GM23338 (cell line): ENCODE results near the gene KRTAP19-2. TPM values are rescaled to one million over a fixed set of nuclear protein-coding genes. Genes with fewer than 3 reads are reported as not detected.

Experiments used
- ATAC-seq: fragments of 200-7000 bp; cut with Tn5 transposase; 3 replicates; pipeline ENCODE4 v1.9.1; 2020
- DNase-seq: peaks from one replicate; pipeline ENCODE4 v3.0.0-alpha.2; 2015; ENCODE audit warnings: low spot score
- H2AFZ ChIP-seq: fragments of 200-600 bp; sonication (generic); 2 replicates; pipeline ENCODE4 v1.8.0; 2016; ENCODE audit warnings: antibody characterized with exemption, mild to moderate bottlenecking, moderate library complexity
- H3F3A ChIP-seq: fragments of 200-600 bp; sonication (generic); replicated peaks from 2 replicates; pipeline ENCODE4 v1.8.0; 2017; ENCODE audit warnings: antibody characterized with exemption, mixed run types, low read depth
- H3K27ac ChIP-seq: fragments of 200-600 bp; sonication (generic); 2 replicates; pipeline ENCODE4 v1.6.1; 2016; ENCODE audit warnings: low read depth
- H3K27me3 ChIP-seq: fragments of 200-600 bp; sonication (generic); 2 replicates; pipeline ENCODE4 v1.8.0; 2016; ENCODE audit warnings: mild to moderate bottlenecking, mixed run types, moderate library complexity; ENCODE audit not compliant: insufficient read depth
- H3K36me3 ChIP-seq: fragments of 200-600 bp; sonication (generic); 2 replicates; pipeline ENCODE4 v1.8.0; 2016; ENCODE audit warnings: mild to moderate bottlenecking; ENCODE audit not compliant: insufficient read depth
- H3K4me1 ChIP-seq: fragments of 200-600 bp; sonication (generic); 2 replicates; pipeline ENCODE4 v1.8.0; 2016; ENCODE audit warnings: mild to moderate bottlenecking, moderate library complexity; ENCODE audit not compliant: insufficient read depth
- H3K4me2 ChIP-seq: fragments of 200-600 bp; sonication (generic); 2 replicates; pipeline ENCODE4 v1.7.1; 2017; ENCODE audit warnings: mixed run types
- H3K4me3 ChIP-seq: fragments of 200-600 bp; sonication (generic); 2 replicates; pipeline ENCODE4 v1.6.1; 2016; ENCODE audit warnings: mixed run types
- H3K79me2 ChIP-seq: fragments of 200-600 bp; sonication (generic); replicated peaks from 2 replicates; pipeline ENCODE4 v1.8.0; 2017; ENCODE audit warnings: mild to moderate bottlenecking; ENCODE audit not compliant: insufficient read depth
- H3K9me2 ChIP-seq: fragments of 200-600 bp; sonication (generic); 2 replicates; pipeline ENCODE4 v1.8.0; 2017; ENCODE audit not compliant: insufficient read depth
- H4K20me1 ChIP-seq: fragments of 200-600 bp; sonication (generic); replicated peaks from 2 replicates; pipeline ENCODE4 v1.8.0; 2017; ENCODE audit warnings: mild to moderate bottlenecking; ENCODE audit not compliant: insufficient read depth
- H3K27ac Mint-ChIP-seq: 2 replicates; pipeline ENCODE4 v1.8.0; 2020; ENCODE audit warnings: inconsistent platforms, mild to moderate bottlenecking, moderate library complexity, mixed read lengths
- H3K27me3 Mint-ChIP-seq: 3 replicates; pipeline ENCODE4 v1.8.0; 2022; ENCODE audit warnings: low read depth, mild to moderate bottlenecking, moderate library complexity, mixed read lengths, inconsistent platforms; ENCODE audit not compliant: insufficient read depth, poor library complexity
- H3K36me3 Mint-ChIP-seq: 3 replicates; pipeline ENCODE4 v1.8.0; 2021; ENCODE audit warnings: low read depth, mild to moderate bottlenecking, inconsistent platforms, moderate library complexity, mixed read lengths
- H3K4me1 Mint-ChIP-seq: 3 replicates; pipeline ENCODE4 v1.8.0; 2020; ENCODE audit warnings: mild to moderate bottlenecking, inconsistent platforms, mixed read lengths
- H3K4me3 Mint-ChIP-seq: 3 replicates; pipeline ENCODE4 v1.8.0; 2021; ENCODE audit warnings: moderate library complexity, mild to moderate bottlenecking, inconsistent platforms, mixed read lengths
- H3K9me3 Mint-ChIP-seq: 3 replicates; pipeline ENCODE4 v1.8.0; 2020; ENCODE audit warnings: moderate library complexity, mild to moderate bottlenecking, inconsistent platforms, mixed read lengths
- CREB1 ChIP-seq: fragments of 250-450 bp; sonication (Bioruptor Pico); IDR thresholded peaks from 2 replicates; pipeline ENCODE4 v1.5.0; 2020; ENCODE audit warnings: low read depth, mild to moderate bottlenecking, moderate library complexity
- EZH2 ChIP-seq: fragments of 200-600 bp; sonication (generic); IDR thresholded peaks from one replicate; pipeline ENCODE4 v1.8.0; 2017; ENCODE audit warnings: antibody characterized with exemption, mild to moderate bottlenecking, low read depth; ENCODE audit not compliant: unreplicated experiment
- EZH2phosphoT487 ChIP-seq: fragments of 200-600 bp; sonication (generic); IDR thresholded peaks from one replicate; pipeline ENCODE4 v1.8.1; 2018; ENCODE audit warnings: antibody characterized with exemption; ENCODE audit not compliant: unreplicated experiment
- JUNB ChIP-seq: IDR thresholded peaks from one replicate; pipeline ENCODE4 v1.6.1; 2016; ENCODE audit warnings: antibody characterized with exemption; ENCODE audit not compliant: unreplicated experiment
- NANOG ChIP-seq: IDR thresholded peaks from 2 replicates; pipeline ENCODE4 v1.6.1; 2016; ENCODE audit warnings: antibody characterized with exemption, borderline replicate concordance
- POLR2AphosphoS5 ChIP-seq: IDR thresholded peaks from 2 replicates; pipeline ENCODE4 v1.6.1; 2016; ENCODE audit warnings: antibody characterized with exemption, low read depth
- REST ChIP-seq: IDR thresholded peaks from one replicate; pipeline ENCODE4 v1.6.1; 2018; ENCODE audit warnings: antibody characterized with exemption; ENCODE audit not compliant: unreplicated experiment
- STAT1 ChIP-seq: IDR thresholded peaks from one replicate; pipeline ENCODE4 v1.6.1; 2016; ENCODE audit warnings: antibody characterized with exemption; ENCODE audit not compliant: unreplicated experiment
- ZNF114 ChIP-seq: fragments of 250-450 bp; sonication (Bioruptor Pico); IDR thresholded peaks from 2 replicates; pipeline ENCODE4 v1.5.0; 2020; ENCODE audit warnings: mild to moderate bottlenecking, moderate library complexity
- polyA plus RNA-seq: library from polyadenylated mRNA; unstranded; fragments of >200 nt; fragmentation: Nextera tagmentation; extraction: Ambion mirVana; gene quantifications from 2 replicates; pipeline ENCODE4 v1.2.1, GENCODE V29; 2016
- total RNA-seq: library from RNA; depleted of rRNA; stranded (reverse); fragments of >200 nt; shearing (Covaris generic); gene quantifications from 2 replicates; pipeline ENCODE4 v1.2.3, GENCODE V29; 2014
- TF ChIP-seq, protein P1 (sequence below): fragments of 250-450 bp; sonication (Bioruptor Pico); IDR thresholded peaks from 2 replicates; pipeline ENCODE4 v1.5.0; 2020; ENCODE audit warnings: mild to moderate bottlenecking, moderate library complexity
- TF ChIP-seq, protein P2 (sequence below), 2 experiments: fragments of 200-600 bp in 1 of 2; sonication (generic) in 1 of 2; conservative IDR thresholded peaks; 2 replicates each; pipeline versions ENCODE4 v1.5.1 to v1.6.1; 2016 to 2017; ENCODE audit warnings: antibody characterized with exemption in 2 of 2, low read depth in 2 of 2, mild to moderate bottlenecking in 2 of 2, moderate library complexity in 1 of 2
- TF ChIP-seq, protein P3 (sequence below): IDR thresholded peaks from 2 replicates; pipeline ENCODE4 v1.6.1; 2016; ENCODE audit warnings: antibody characterized with exemption

Gene KRTAP19-2
- total and polyA plus RNA-seq, 2 experiments from 2014 or later = not detected

DNA sequence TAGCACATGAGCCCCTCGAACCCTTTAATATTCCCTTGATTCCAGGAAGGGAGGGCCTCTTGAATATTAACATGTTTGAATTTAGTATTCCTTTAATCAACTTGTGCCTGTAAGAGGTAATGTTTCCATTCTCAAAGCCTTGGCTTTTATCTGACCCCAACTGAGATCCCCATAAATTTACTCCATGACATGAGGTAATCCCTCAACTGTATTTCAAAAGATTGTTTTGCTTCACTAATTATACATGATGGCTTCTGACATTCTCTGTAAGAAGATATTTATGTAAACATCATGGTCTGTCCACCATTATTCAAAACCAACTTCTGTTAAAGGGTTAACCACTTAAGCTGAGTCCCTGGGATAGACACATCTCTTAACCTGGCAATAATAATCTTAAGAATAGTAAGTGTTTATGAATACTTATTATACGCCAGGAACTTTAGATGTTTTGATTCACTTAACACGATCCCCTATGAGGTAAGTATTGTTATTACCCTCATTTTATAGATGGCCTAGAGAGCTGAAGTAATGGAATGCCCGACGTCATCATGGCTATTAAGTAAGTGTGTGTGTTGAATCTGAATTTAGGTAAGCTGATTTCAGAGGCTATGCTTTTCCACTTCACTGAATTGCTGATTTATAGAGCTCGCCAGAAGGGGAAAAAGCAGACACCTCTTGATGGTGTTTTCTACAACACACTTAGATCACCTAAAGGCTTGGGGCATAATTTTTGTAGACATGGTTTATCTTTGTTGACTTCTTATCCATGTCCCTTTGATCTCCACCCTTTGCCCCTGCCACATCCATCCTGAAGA, 18.1 kb downstream of the KRTAP19-2 start:
- Mint-ChIP-seq H3K27me3 (peaks cover 1% of the 10 kb centered on the region), H3K4me1 (no peaks in the 10 kb centered on the region), H3K4me3 (no peak overlapping the region), H3K9me3 (no peaks in the 10 kb centered on the region; the same call in 2 of the 3 replicates), H3K27ac (no peak overlapping the region), H3K36me3 (no peaks in the 10 kb centered on the region)
- Histone ChIP-seq H4K20me1 (no peaks in the 10 kb centered on the region), H3K27ac (no peak overlapping the region), H3K36me3 (no peaks in the 10 kb centered on the region), H2AFZ (no peak overlapping the region), H3K4me2 (no peak overlapping the region), H3F3A (no peaks in the 10 kb centered on the region), H3K4me1 (no peaks in the 10 kb centered on the region), H3K79me2 (no peaks in the 10 kb centered on the region), H3K27me3 (no peaks in the 10 kb centered on the region), H3K4me3 (no peak overlapping the region), H3K9me2 (no peaks in the 10 kb centered on the region)
- no peak for DNase-seq
- TF ChIP-seq, protein P1, sequence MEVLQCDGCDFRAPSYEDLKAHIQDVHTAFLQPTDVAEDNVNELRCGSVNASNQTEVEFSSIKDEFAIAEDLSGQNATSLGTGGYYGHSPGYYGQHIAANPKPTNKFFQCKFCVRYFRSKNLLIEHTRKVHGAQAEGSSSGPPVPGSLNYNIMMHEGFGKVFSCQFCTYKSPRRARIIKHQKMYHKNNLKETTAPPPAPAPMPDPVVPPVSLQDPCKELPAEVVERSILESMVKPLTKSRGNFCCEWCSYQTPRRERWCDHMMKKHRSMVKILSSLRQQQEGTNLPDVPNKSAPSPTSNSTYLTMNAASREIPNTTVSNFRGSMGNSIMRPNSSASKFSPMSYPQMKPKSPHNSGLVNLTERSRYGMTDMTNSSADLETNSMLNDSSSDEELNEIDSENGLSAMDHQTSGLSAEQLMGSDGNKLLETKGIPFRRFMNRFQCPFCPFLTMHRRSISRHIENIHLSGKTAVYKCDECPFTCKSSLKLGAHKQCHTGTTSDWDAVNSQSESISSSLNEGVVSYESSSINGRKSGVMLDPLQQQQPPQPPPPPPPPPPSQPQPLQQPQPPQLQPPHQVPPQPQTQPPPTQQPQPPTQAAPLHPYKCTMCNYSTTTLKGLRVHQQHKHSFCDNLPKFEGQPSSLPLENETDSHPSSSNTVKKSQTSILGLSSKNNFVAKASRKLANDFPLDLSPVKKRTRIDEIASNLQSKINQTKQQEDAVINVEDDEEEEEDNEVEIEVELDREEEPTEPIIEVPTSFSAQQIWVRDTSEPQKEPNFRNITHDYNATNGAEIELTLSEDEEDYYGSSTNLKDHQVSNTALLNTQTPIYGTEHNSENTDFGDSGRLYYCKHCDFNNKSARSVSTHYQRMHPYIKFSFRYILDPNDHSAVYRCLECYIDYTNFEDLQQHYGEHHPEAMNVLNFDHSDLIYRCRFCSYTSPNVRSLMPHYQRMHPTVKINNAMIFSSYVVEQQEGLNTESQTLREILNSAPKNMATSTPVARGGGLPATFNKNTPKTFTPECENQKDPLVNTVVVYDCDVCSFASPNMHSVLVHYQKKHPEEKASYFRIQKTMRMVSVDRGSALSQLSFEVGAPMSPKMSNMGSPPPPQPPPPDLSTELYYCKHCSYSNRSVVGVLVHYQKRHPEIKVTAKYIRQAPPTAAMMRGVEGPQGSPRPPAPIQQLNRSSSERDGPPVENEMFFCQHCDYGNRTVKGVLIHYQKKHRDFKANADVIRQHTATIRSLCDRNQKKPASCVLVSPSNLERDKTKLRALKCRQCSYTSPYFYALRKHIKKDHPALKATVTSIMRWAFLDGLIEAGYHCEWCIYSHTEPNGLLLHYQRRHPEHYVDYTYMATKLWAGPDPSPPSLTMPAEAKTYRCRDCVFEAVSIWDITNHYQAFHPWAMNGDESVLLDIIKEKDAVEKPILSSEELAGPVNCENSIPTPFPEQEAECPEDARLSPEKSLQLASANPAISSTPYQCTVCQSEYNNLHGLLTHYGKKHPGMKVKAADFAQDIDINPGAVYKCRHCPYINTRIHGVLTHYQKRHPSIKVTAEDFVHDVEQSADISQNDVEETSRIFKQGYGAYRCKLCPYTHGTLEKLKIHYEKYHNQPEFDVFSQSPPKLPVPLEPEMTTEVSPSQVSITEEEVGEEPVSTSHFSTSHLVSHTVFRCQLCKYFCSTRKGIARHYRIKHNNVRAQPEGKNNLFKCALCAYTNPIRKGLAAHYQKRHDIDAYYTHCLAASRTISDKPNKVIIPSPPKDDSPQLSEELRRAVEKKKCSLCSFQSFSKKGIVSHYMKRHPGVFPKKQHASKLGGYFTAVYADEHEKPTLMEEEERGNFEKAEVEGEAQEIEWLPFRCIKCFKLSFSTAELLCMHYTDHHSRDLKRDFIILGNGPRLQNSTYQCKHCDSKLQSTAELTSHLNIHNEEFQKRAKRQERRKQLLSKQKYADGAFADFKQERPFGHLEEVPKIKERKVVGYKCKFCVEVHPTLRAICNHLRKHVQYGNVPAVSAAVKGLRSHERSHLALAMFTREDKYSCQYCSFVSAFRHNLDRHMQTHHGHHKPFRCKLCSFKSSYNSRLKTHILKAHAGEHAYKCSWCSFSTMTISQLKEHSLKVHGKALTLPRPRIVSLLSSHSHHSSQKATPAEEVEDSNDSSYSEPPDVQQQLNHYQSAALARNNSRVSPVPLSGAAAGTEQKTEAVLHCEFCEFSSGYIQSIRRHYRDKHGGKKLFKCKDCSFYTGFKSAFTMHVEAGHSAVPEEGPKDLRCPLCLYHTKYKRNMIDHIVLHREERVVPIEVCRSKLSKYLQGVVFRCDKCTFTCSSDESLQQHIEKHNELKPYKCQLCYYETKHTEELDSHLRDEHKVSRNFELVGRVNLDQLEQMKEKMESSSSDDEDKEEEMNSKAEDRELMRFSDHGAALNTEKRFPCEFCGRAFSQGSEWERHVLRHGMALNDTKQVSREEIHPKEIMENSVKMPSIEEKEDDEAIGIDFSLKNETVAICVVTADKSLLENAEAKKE = no peak
- TF ChIP-seq, protein P2, sequence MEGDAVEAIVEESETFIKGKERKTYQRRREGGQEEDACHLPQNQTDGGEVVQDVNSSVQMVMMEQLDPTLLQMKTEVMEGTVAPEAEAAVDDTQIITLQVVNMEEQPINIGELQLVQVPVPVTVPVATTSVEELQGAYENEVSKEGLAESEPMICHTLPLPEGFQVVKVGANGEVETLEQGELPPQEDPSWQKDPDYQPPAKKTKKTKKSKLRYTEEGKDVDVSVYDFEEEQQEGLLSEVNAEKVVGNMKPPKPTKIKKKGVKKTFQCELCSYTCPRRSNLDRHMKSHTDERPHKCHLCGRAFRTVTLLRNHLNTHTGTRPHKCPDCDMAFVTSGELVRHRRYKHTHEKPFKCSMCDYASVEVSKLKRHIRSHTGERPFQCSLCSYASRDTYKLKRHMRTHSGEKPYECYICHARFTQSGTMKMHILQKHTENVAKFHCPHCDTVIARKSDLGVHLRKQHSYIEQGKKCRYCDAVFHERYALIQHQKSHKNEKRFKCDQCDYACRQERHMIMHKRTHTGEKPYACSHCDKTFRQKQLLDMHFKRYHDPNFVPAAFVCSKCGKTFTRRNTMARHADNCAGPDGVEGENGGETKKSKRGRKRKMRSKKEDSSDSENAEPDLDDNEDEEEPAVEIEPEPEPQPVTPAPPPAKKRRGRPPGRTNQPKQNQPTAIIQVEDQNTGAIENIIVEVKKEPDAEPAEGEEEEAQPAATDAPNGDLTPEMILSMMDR (conservative IDR thresholded peaks at IDR 0.05; ENCODE audit: low read depth in 2 of 2) = no peak
- TF ChIP-seq JUNB = no peak
- TF ChIP-seq NANOG = no peak
- no peak for TF ChIP-seq REST
- no peak for TF ChIP-seq POLR2AphosphoS5
- TF ChIP-seq EZH2 = no peak
- TF ChIP-seq ZNF114 = no peak
- TF ChIP-seq STAT1 = no peak
- TF ChIP-seq, protein P3, sequence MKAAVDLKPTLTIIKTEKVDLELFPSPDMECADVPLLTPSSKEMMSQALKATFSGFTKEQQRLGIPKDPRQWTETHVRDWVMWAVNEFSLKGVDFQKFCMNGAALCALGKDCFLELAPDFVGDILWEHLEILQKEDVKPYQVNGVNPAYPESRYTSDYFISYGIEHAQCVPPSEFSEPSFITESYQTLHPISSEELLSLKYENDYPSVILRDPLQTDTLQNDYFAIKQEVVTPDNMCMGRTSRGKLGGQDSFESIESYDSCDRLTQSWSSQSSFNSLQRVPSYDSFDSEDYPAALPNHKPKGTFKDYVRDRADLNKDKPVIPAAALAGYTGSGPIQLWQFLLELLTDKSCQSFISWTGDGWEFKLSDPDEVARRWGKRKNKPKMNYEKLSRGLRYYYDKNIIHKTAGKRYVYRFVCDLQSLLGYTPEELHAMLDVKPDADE = no peak
- TF ChIP-seq EZH2phosphoT487 = no peak
- no peak for TF ChIP-seq CREB1 (CRISPR knock-in tag)
- no peak for ATAC-seq
